Tibial nerve (tissue), 4 donors: Measurements from ENCODE around the gene SNN. TPM values are rescaled to one million over a fixed set of nuclear protein-coding genes. Genes with fewer than 3 reads are reported as not detected.

Source experiments
- DNase-seq, 2 donors: peaks; one replicate each; pipeline ENCODE4 v3.0.0-alpha.2; 2019; ENCODE audit warnings: low spot score in 2 of 2
- H3K27ac ChIP-seq, 4 donors: fragments of 200-600 bp; sonication (generic) in 3 of 4; one replicate each; pipeline ENCODE4 v1.5.1; 2017 to 2019; ENCODE audit warnings: mild to moderate bottlenecking in 1 of 4
- H3K27me3 ChIP-seq, 2 donors: fragments of 200-600 bp; sonication (generic) in 1 of 2; one replicate each; pipeline versions ENCODE4 v1.5.1 to v1.6.0; 2017 to 2019
- H3K36me3 ChIP-seq, 3 donors: fragments of 200-600 bp; sonication (generic); one replicate each; pipeline ENCODE4 v1.5.1; 2018 to 2019
- H3K4me1 ChIP-seq, 4 donors: fragments of 200-600 bp; sonication (generic) in 3 of 4; one replicate each; pipeline ENCODE4 v1.5.1; 2017 to 2019
- H3K4me3 ChIP-seq, 4 donors: fragments of 200-600 bp; sonication (generic) in 3 of 4; one replicate each; pipeline ENCODE4 v1.5.1; 2017 to 2019; ENCODE audit warnings: mild to moderate bottlenecking in 1 of 4, moderate library complexity in 1 of 4
- H3K9me3 ChIP-seq, 4 donors: fragments of 200-600 bp; sonication (generic) in 3 of 4; one replicate each; pipeline ENCODE4 v1.5.1; 2017 to 2019
- EP300 ChIP-seq, 2 donors: sonication (generic); formaldehyde crosslinking; IDR thresholded peaks; one replicate each; pipeline ENCODE4 v1.6.1; 2017; ENCODE audit warnings: antibody characterized with exemption in 2 of 2, mild to moderate bottlenecking in 1 of 2
- POLR2A ChIP-seq, 2 donors: fragments of 450-650 bp; IDR thresholded peaks; one replicate each; pipeline ENCODE4 v1.6.1; 2017; ENCODE audit warnings: antibody characterized with exemption in 2 of 2, mild to moderate bottlenecking in 2 of 2, moderate library complexity in 2 of 2
- WGBS, 2 donors: methylation state at CpG; one replicate each; pipeline ENCODE4 v1.1.5; 2018; 5-methylcytosine and 5-hydroxymethylcytosine counted together
- total RNA-seq, 4 donors: library from RNA; depleted of rRNA; stranded (reverse); fragments of >200 nt; gene quantifications; one replicate each; pipeline ENCODE4 v1.1.0, GENCODE V29; 2016
- TF ChIP-seq, protein P1 (sequence below), 5 experiments: fragments of 200-600 bp in 3 of 5; fragments of 450-650 bp in 2 of 5; sonication (generic) in 3 of 5; IDR thresholded peaks; one replicate each; pipeline ENCODE4 v1.5.1; 2016 to 2019; ENCODE audit warnings: antibody characterized with exemption in 5 of 5, mild to moderate bottlenecking in 3 of 5, moderate library complexity in 2 of 5

The SNN gene
- total RNA-seq, 4 donors from 2014 or later, result 24.3 to 30.6 (median 27.0) TPM

- Histone ChIP-seq H3K27ac (peak overlapping the region in 3 of 4 donors; percentile 59 to 95 (median 60)), H3K4me3 (no peak overlapping the region), H3K27me3 (no peaks in the 10 kb centered on the region), H3K4me1 (peaks cover 0 to 87% (median 49%) of the 10 kb centered on the region in 4 donors), H3K36me3 (peaks cover 0 to 22% (median 0%) of the 10 kb centered on the region in 3 donors), H3K9me3 (no peaks in the 10 kb centered on the region)
- WGBS, 2 donors, result 62 to 69% methylated on average over 20 to 25 of the region's 25 CpGs
- no peak for DNase-seq
- TF ChIP-seq, protein P1, sequence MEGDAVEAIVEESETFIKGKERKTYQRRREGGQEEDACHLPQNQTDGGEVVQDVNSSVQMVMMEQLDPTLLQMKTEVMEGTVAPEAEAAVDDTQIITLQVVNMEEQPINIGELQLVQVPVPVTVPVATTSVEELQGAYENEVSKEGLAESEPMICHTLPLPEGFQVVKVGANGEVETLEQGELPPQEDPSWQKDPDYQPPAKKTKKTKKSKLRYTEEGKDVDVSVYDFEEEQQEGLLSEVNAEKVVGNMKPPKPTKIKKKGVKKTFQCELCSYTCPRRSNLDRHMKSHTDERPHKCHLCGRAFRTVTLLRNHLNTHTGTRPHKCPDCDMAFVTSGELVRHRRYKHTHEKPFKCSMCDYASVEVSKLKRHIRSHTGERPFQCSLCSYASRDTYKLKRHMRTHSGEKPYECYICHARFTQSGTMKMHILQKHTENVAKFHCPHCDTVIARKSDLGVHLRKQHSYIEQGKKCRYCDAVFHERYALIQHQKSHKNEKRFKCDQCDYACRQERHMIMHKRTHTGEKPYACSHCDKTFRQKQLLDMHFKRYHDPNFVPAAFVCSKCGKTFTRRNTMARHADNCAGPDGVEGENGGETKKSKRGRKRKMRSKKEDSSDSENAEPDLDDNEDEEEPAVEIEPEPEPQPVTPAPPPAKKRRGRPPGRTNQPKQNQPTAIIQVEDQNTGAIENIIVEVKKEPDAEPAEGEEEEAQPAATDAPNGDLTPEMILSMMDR (IDR thresholded peaks at IDR 0.05), result no peak
- TF ChIP-seq POLR2A (IDR thresholded peaks at IDR 0.05), result no peak
These were observed 5.1 kb downstream of the SNN start for GRCh38 chr16:11673091-11674000.

DNA sequence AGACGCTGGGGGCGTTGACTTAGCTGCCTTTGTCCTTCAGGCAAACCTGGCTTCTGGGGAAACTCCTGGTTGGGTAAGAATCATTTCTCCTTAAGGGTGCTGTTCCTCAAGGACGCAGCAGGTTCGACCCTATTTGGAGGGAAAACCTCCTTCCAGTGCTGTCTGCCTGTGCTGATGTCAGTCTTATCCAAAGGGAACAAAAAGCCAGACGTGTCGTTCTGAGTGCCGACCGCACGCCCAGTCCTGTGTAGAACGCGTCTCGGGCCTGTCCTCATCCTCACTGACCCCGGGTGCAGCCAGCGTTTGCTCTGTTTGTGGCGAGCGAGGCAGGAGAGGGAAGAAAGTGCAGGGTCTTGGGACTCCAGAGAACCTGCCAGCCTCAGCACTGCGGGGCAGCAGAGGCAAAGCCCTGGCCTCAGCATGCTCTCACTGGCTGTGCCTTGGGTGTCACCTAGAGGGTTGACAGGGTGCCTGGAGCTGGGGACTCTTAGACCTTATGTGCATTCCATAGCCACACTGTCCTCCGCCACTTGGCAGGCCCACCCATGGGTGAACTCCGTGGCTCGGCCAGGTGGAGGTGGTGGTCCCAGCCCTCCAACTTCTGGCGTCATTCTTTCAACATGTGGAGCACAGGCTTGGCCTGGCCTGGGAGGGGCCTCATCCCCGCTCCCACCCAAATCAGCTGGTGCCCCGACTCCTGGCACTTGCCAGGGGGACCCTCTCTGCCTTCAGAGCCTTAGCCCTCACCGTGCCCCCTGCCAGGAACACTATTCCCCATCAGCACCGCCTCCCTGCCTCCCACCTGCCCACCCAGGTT lies 6.0 kb downstream of the SNN start:
- WGBS, 2 donors, result 74 to 77% methylated on average over 24 to 25 of the region's 25 CpGs

GRCh38 chr16:11674818-11675560 lies 6.7 kb downstream of the SNN start:
- TF ChIP-seq EP300 (IDR thresholded peaks at IDR 0.05), result no peak
- TF ChIP-seq POLR2A (IDR thresholded peaks at IDR 0.05), result no peak
- TF ChIP-seq, protein P1 (IDR thresholded peaks at IDR 0.05), result no peak
- Histone ChIP-seq H3K36me3 (peaks cover 0 to 29% (median 10%) of the 10 kb centered on the region in 3 donors), H3K27me3 (no peaks in the 10 kb centered on the region), H3K9me3 (no peaks in the 10 kb centered on the region), H3K4me3 (no peak overlapping the region), H3K27ac (peak overlapping the region in 2 of 4 donors; percentile 50 to 95), H3K4me1 (peaks cover 0 to 88% (median 61%) of the 10 kb centered on the region in 4 donors)
- DNase-seq, result no peak
- WGBS, 2 donors, result 54 to 57% methylated on average over 15 of the region's 15 CpGs

More for the DNA sequence above, 6.0 kb downstream of the SNN start:
- TF ChIP-seq, protein P1 (IDR thresholded peaks at IDR 0.05), result no peak
- TF ChIP-seq EP300 (IDR thresholded peaks at IDR 0.05) (no peak), POLR2A (IDR thresholded peaks at IDR 0.05) (no peak)
- H3K9me3 ChIP-seq, result no peaks in the 10 kb centered on the region
- H3K27ac ChIP-seq, result peak overlapping the region in 3 of 4 donors; percentile 50 to 95 (median 53)
- no peak overlapping the region for H3K4me3 ChIP-seq
- H3K36me3 ChIP-seq, result peaks cover 0 to 24% (median 2%) of the 10 kb centered on the region in 3 donors
- H3K27me3 ChIP-seq, result no peaks in the 10 kb centered on the region
- DNase-seq, result no peak
- peaks cover 0 to 91% (median 57%) of the 10 kb centered on the region in 4 donors for H3K4me1 ChIP-seq

GRCh38 chr16:11675561-11676511 lies 7.6 kb downstream of the SNN start:
- no peak overlapping the region for H3K27ac ChIP-seq

More at GRCh38 chr16:11675561-11676511, 7.6 kb downstream of the SNN start:
- DNase-seq, result no peak
- TF ChIP-seq EP300 (IDR thresholded peaks at IDR 0.05), result no peak
- no peak for TF ChIP-seq POLR2A (IDR thresholded peaks at IDR 0.05)
- TF ChIP-seq, protein P1 (IDR thresholded peaks at IDR 0.05), result no peak
- peaks cover 0 to 29% (median 13%) of the 10 kb centered on the region in 3 donors for H3K36me3 ChIP-seq
- H3K4me1 ChIP-seq, result peaks cover 0 to 87% (median 57%) of the 10 kb centered on the region in 4 donors
- H3K4me3 ChIP-seq, result no peak overlapping the region
- no peaks in the 10 kb centered on the region for H3K9me3 ChIP-seq
- 84 to 86% methylated on average over 35 to 40 of the region's 42 CpGs for WGBS, 2 donors
- H3K27me3 ChIP-seq, result no peaks in the 10 kb centered on the region
